ENCODE measurements around the gene FNIP2.

GRCh38 chr4:158798062-158798461 is 29.2 kb downstream of the FNIP2 start:
- TF ChIP-seq CTCF (conservative IDR thresholded peaks at IDR 0.05 in 1 of 2, IDR thresholded peaks at IDR 0.05 in 1 of 2; ENCODE audit: low read depth in 1 of 2, low read length in 2 of 2) (no peak), EZH2 (IDR thresholded peaks at IDR 0.05; ENCODE audit: low read length, missing control alignments) (no peak)
